Tibial nerve (tissue), 3 donors: ENCODE data around the gene AFAP1L2.

Experiments used
- CTCF ChIP-seq, 5 experiments: fragments of 200-600 bp in 3 of 5; fragments of 450-650 bp in 2 of 5; sonication (generic) in 3 of 5; IDR thresholded peaks; one replicate each; pipeline ENCODE4 v1.5.1; 2016 to 2019; ENCODE audit warnings: antibody characterized with exemption in 5 of 5, mild to moderate bottlenecking in 3 of 5, moderate library complexity in 2 of 5
- POLR2A ChIP-seq, 2 donors: fragments of 450-650 bp; IDR thresholded peaks; one replicate each; pipeline ENCODE4 v1.6.1; 2017; ENCODE audit warnings: antibody characterized with exemption in 2 of 2, mild to moderate bottlenecking in 2 of 2, moderate library complexity in 2 of 2

- no peak for TF ChIP-seq CTCF (IDR thresholded peaks at IDR 0.05)
- TF ChIP-seq POLR2A (IDR thresholded peaks at IDR 0.05) = no peak
Observed at GRCh38 chr10:114265392-114266053, 138.8 kb downstream of the AFAP1L2 start.
